ENCODE data around the gene UTRN. TPM values are rescaled to one million over a fixed set of nuclear protein-coding genes. Genes with fewer than 3 reads are reported as not detected.

UTRN gene
- total RNA-seq, 1 experiment from 2014 or later: 79.7 TPM

DNA sequence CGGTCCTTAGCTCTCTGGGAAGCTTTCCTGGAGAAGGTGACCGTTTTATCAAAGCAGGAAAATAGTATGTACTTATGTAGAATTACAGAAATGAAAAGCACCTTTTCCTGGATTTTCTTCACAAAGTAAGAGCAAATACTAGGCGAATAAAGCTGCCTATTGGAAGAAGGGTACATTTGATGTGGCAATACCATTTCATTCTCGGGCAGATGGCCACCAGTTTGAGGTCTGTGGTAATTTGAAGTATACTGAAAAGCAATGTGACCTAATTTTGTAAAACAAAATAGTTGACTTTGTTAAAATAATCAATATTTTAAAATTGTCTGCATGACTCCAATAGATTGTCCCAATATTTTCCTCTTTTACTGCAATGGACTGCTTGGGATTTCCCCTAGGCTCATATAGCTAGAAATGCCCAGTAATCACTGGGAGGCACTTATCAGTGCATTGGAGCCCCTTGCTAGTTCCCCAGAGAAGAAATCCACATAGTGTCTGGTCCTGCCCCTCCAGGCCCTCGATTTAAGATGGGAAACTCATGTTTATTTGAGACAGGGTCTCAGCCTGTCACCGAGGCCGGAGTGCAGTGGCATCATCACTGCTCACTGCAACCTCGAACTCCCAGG lies 7.4 kb upstream of the UTRN start:
- H2BK12ac ChIP-seq (ENCODE audit: insufficient read length, low read depth, low read length): no peak overlapping the region
- WGBS (ENCODE audit: extremely low coverage, insufficient read length, low lambda C conversion rate): no CpG with 5 or more reads among the region's 8 CpGs
- TF ChIP-seq, protein P1, sequence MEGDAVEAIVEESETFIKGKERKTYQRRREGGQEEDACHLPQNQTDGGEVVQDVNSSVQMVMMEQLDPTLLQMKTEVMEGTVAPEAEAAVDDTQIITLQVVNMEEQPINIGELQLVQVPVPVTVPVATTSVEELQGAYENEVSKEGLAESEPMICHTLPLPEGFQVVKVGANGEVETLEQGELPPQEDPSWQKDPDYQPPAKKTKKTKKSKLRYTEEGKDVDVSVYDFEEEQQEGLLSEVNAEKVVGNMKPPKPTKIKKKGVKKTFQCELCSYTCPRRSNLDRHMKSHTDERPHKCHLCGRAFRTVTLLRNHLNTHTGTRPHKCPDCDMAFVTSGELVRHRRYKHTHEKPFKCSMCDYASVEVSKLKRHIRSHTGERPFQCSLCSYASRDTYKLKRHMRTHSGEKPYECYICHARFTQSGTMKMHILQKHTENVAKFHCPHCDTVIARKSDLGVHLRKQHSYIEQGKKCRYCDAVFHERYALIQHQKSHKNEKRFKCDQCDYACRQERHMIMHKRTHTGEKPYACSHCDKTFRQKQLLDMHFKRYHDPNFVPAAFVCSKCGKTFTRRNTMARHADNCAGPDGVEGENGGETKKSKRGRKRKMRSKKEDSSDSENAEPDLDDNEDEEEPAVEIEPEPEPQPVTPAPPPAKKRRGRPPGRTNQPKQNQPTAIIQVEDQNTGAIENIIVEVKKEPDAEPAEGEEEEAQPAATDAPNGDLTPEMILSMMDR (conservative IDR thresholded peaks at IDR 0.05): no peak
- no peak overlapping the region for H2BK120ac ChIP-seq (ENCODE audit: low read depth, low read length, poor library complexity, severe bottlenecking)
- H2AK5ac ChIP-seq (ENCODE audit: insufficient read length, low read length): no peak overlapping the region
- no peaks in the 10 kb centered on the region for H3K23me2 ChIP-seq (ENCODE audit: insufficient read length, low read depth, low read length, poor library complexity, severe bottlenecking)
- DNase-seq: no peak
- H4K8ac ChIP-seq (replicated peaks; ENCODE audit: insufficient read length, low read depth, low read length): no peak overlapping the region
- no peaks in the 10 kb centered on the region for H3K79me1 ChIP-seq (ENCODE audit: insufficient read depth, low read depth, low read length, poor library complexity, severe bottlenecking)
- H3K4me1 ChIP-seq (ENCODE audit: insufficient read depth, low read length): peaks cover 13% of the 10 kb centered on the region
- no peak overlapping the region for H3K27ac Mint-ChIP-seq
- no peak overlapping the region for H3K9ac ChIP-seq (ENCODE audit: extremely low read depth, insufficient read length, low read length)
- H3K27me3 Mint-ChIP-seq (ENCODE audit: low read depth): no peaks in the 10 kb centered on the region
- no peak overlapping the region for H2BK5ac ChIP-seq (ENCODE audit: insufficient read length, low read length)
- H3T11ph ChIP-seq (ENCODE audit: low read length): no peak overlapping the region
- H3K4ac ChIP-seq (ENCODE audit: low read depth, low read length): no peak overlapping the region
- no peaks in the 10 kb centered on the region for H3K9me3 ChIP-seq (ENCODE audit: control insufficient read depth, low read depth, low read length)
- no peaks in the 10 kb centered on the region; a peak in 1 of 5 replicates for H3K9me3 Mint-ChIP-seq
- H3K23ac ChIP-seq (ENCODE audit: insufficient read length, low read depth, low read length): no peak overlapping the region
- no peak overlapping the region for H2BK20ac ChIP-seq (ENCODE audit: low read depth, low read length, poor library complexity, severe bottlenecking)
- H3K56ac ChIP-seq (ENCODE audit: insufficient read length, low read depth, low read length): no peak overlapping the region
- H2BK15ac ChIP-seq (ENCODE audit: low read depth, low read length): no peak overlapping the region
- peaks cover 0 to 4% (median 1%) of the 10 kb centered on the region in 3 experiments; a peak in 2 of 7 replicates for H3K36me3 Mint-ChIP-seq (ENCODE audit: insufficient read depth in 1 of 3, low read depth in 3 of 3)
- H3K18ac ChIP-seq (ENCODE audit: insufficient read length, low read depth, low read length): no peak overlapping the region
- peaks cover 24 to 25% of the 10 kb centered on the region in 2 experiments for H3K4me1 Mint-ChIP-seq
- no peak overlapping the region for H3K27ac ChIP-seq (ENCODE audit: insufficient read length, low read depth, low read length)
- no peak overlapping the region for H4K91ac ChIP-seq (ENCODE audit: insufficient read length, low read depth, low read length)
- H3K79me2 ChIP-seq (ENCODE audit: insufficient read depth, low read length): no peaks in the 10 kb centered on the region
- no peak overlapping the region for H4K5ac ChIP-seq (ENCODE audit: insufficient read length, low read depth, low read length)
- H3K27me3 ChIP-seq (ENCODE audit: insufficient read depth, low read length): no peaks in the 10 kb centered on the region
- H3K4me2 ChIP-seq (ENCODE audit: insufficient read depth, insufficient read length, low read length): no peak overlapping the region
- no peak overlapping the region for H3K4me3 Mint-ChIP-seq
- no peaks in the 10 kb centered on the region for H4K20me1 ChIP-seq (ENCODE audit: control insufficient read depth, insufficient read depth, insufficient read length)
- no peak overlapping the region for H3K14ac ChIP-seq (ENCODE audit: insufficient read depth, low read length)
- no peak overlapping the region for H2AFZ ChIP-seq (ENCODE audit: low read length)
